Mesothelial cell of epicardium (in vitro differentiated cells): ENCODE data around the gene SUFU. TPM values are rescaled to one million over a fixed set of nuclear protein-coding genes. Genes with fewer than 3 reads are reported as not detected.

Experiments
- DNase-seq, 2 experiments: peaks; one replicate each; pipeline ENCODE4 v3.0.0; 2021; ENCODE audit warnings: low spot score in 2 of 2; ENCODE audit not compliant: unreplicated experiment in 2 of 2
- H3K27ac Mint-ChIP-seq: 2 replicates; pipeline ENCODE4 v1.8.0; 2021; ENCODE audit warnings: mixed read lengths
- H3K27me3 Mint-ChIP-seq: 2 replicates; pipeline ENCODE4 v1.8.0; 2021; ENCODE audit warnings: low read depth, mixed read lengths
- H3K36me3 Mint-ChIP-seq: 2 replicates; pipeline ENCODE4 v1.8.0; 2021; ENCODE audit warnings: mixed read lengths
- H3K4me1 Mint-ChIP-seq: 2 replicates; pipeline ENCODE4 v1.8.0; 2021; ENCODE audit warnings: mixed read lengths
- H3K4me3 Mint-ChIP-seq: 2 replicates; pipeline ENCODE4 v1.8.0; 2021; ENCODE audit warnings: mild to moderate bottlenecking, moderate library complexity, mixed read lengths
- H3K9me3 Mint-ChIP-seq: 2 replicates; pipeline ENCODE4 v1.8.0; 2021; ENCODE audit warnings: mixed read lengths
- CTCF ChIP-seq: fragments of 200-600 bp; sonication (generic); IDR thresholded peaks from one replicate; pipeline ENCODE4 v1.5.0; 2021; ENCODE audit warnings: antibody characterized with exemption; ENCODE audit not compliant: unreplicated experiment
- total RNA-seq: library from RNA; stranded (reverse); gene quantifications from 3 replicates; pipeline ENCODE4 v1.2.1, GENCODE V29; 2021

SUFU gene
- total RNA-seq, 1 donor from 2014 or later = 33.4 TPM

- peak; percentile 34 to 75 for DNase-seq
- Mint-ChIP-seq H3K36me3 (peaks cover 8% of the 10 kb centered on the region), H3K27me3 (no peaks in the 10 kb centered on the region), H3K9me3 (no peaks in the 10 kb centered on the region), H3K4me1 (peaks cover 22% of the 10 kb centered on the region), H3K4me3 (no peak overlapping the region), H3K27ac (peak overlapping the region; percentile 93)
- no peak for TF ChIP-seq CTCF
Observed at GRCh38 chr10:102504179-102504975, 605 bp downstream of the SUFU start.

GRCh38 chr10:102504976-102505300, 1.2 kb downstream of the SUFU start:
- H3K4me3 Mint-ChIP-seq = no peak overlapping the region
- no peaks in the 10 kb centered on the region for H3K27me3 Mint-ChIP-seq
- H3K36me3 Mint-ChIP-seq = peaks cover 9% of the 10 kb centered on the region
- TF ChIP-seq CTCF = no peak
- H3K4me1 Mint-ChIP-seq = peaks cover 21% of the 10 kb centered on the region
- DNase-seq = no peak
- no peaks in the 10 kb centered on the region for H3K9me3 Mint-ChIP-seq
- H3K27ac Mint-ChIP-seq = peak overlapping the region; percentile 93

- Mint-ChIP-seq H3K36me3 (peaks cover 9% of the 10 kb centered on the region), H3K27me3 (no peaks in the 10 kb centered on the region), H3K4me3 (no peak overlapping the region), H3K27ac (peak overlapping the region; percentile 93), H3K4me1 (peaks cover 21% of the 10 kb centered on the region), H3K9me3 (no peaks in the 10 kb centered on the region)
- DNase-seq = no peak
- TF ChIP-seq CTCF = no peak
Observed at GRCh38 chr10:102505462-102506115, 1.8 kb downstream of the SUFU start.

- H3K9me3 Mint-ChIP-seq = no peaks in the 10 kb centered on the region
- peaks cover 13% of the 10 kb centered on the region for H3K36me3 Mint-ChIP-seq
- H3K4me1 Mint-ChIP-seq = peaks cover 31% of the 10 kb centered on the region
- TF ChIP-seq CTCF = no peak
- H3K4me3 Mint-ChIP-seq = no peak overlapping the region
- no peaks in the 10 kb centered on the region for H3K27me3 Mint-ChIP-seq
- no peak for DNase-seq
- no peak overlapping the region for H3K27ac Mint-ChIP-seq
Observed at GRCh38 chr10:102507521-102507920, 3.7 kb downstream of the SUFU start.

- no peaks in the 10 kb centered on the region for H3K9me3 Mint-ChIP-seq
- no peak for TF ChIP-seq CTCF
- H3K27me3 Mint-ChIP-seq = no peaks in the 10 kb centered on the region
- H3K4me3 Mint-ChIP-seq = no peak overlapping the region
- H3K27ac Mint-ChIP-seq = no peak overlapping the region
- peaks cover 28% of the 10 kb centered on the region for H3K4me1 Mint-ChIP-seq
- peaks cover 17% of the 10 kb centered on the region for H3K36me3 Mint-ChIP-seq
- DNase-seq = no peak
Observed at GRCh38 chr10:102508506-102508905, 4.7 kb downstream of the SUFU start.
